H7 (cell line): ENCODE measurements around the gene BRME1. TPM values are rescaled to one million over a fixed set of nuclear protein-coding genes. Genes with fewer than 3 reads are reported as not detected.
A peak's percentile ranks its signal among the peaks of the same experiment; 100 is the strongest.

Source experiments
- DNase-seq: peaks from one replicate; pipeline ENCODE4 v3.0.0; 2012
- H3K27me3 ChIP-seq: 2 replicates; pipeline ENCODE4 v1.6.0; 2011; ENCODE audit warnings: mild to moderate bottlenecking, low read length; ENCODE audit not compliant: control insufficient read depth, insufficient read depth
- H3K36me3 ChIP-seq: replicated peaks from 2 replicates; pipeline ENCODE4 v1.5.1; 2011; ENCODE audit warnings: low read length; ENCODE audit not compliant: control insufficient read depth, insufficient read depth
- H3K4me3 ChIP-seq: 2 replicates; pipeline ENCODE4 v1.5.1; 2011; ENCODE audit warnings: low read depth, mild to moderate bottlenecking, control low read depth, low read length, moderate library complexity; ENCODE audit not compliant: insufficient read depth
- total RNA-seq: library from RNA; depleted of rRNA; stranded (reverse); fragments of >200 nt; shearing (Covaris generic); gene quantifications from 2 replicates; pipeline ENCODE4 v1.2.3, GENCODE V29; 2014; rRNA removed

BRME1 gene
- total RNA-seq, result 3.4 and 4.1 TPM in 2 replicates

DNA sequence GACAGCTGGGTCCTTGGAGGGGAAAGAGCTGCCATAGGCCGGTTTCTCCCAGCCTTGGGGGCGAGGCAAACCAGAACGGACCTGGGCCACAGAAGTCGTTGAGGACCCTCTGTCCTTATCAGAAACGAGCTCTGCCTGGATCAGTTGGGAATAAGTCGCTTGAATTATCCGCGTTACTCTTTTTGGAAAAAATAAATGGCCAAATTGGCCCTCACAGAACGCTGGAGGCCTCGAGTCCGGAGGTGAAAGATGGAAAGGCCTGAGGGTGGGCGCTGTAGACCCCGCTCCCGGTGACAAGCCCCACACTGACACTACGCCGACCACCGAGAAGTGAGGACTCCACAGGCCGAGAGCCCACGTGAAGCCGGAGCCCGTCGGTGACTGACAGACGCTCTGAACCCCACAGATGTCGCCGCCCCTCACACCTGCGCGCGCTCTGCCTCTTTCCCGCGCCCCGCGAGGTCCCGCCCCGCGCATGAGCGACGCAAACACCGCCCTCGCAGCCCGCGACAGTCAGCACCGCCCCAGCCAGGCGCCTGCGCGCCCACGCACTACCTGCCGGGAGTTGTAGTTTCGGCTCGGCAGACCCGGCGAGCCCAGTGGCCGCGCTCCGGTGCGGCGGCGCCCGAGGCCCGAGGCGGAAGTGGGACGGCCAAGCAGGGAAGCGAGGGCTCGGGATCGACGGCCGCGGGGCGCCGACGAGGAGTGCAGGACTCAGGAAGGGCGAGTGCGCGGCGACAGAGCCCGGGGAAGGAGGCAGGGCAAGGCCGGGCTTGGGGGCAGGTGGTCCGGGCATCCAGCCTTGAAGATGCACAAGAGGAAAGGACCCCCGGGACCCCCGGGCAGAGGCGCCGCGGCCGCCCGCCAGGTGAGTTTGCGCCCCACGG, at the start of gene BRME1, which contains the start of gene CC2D1A:
Gene BRME1, minus strand, starts transcription at position 484 of the 887 bp plus-strand sequence. CDS start 1,225 bp downstream, outside the sequence.
Gene CC2D1A, plus strand, starts transcription at position 568 of the 887 bp plus-strand sequence. Its CDS starts 241 bp downstream, at position 809.
- H3K27me3 ChIP-seq, result peaks cover 9% of the 10 kb centered on the region
- peaks cover 2% of the 10 kb centered on the region for H3K36me3 ChIP-seq
- peak; percentile 100 for DNase-seq
- peak within 1 kb of the TSS; percentile 91 for H3K4me3 ChIP-seq

DNA sequence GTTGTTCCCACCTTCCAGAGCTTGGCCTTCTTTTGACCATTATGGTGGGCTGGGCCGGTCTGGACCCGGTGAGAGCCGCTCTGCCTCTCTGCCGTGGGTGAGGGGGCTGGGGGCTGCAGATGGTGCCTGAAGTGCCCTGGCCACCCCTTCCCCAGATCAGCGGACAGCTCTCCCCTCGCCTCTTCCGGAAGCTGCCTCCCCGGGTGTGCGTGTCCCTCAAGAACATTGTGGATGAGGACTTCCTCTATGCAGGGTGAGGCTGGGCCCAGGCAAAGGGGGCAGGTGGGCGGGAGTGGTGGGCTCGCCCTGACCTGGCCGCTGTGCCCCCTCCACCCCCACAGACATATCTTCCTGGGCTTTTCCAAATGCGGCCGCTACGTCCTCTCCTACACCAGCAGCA, 48.3 kb upstream of the BRME1 start:
- Histone ChIP-seq H3K27me3 (no peaks in the 10 kb centered on the region), H3K36me3 (peaks cover 22% of the 10 kb centered on the region), H3K4me3 (no peak overlapping the region)
- no peak for DNase-seq

DNA sequence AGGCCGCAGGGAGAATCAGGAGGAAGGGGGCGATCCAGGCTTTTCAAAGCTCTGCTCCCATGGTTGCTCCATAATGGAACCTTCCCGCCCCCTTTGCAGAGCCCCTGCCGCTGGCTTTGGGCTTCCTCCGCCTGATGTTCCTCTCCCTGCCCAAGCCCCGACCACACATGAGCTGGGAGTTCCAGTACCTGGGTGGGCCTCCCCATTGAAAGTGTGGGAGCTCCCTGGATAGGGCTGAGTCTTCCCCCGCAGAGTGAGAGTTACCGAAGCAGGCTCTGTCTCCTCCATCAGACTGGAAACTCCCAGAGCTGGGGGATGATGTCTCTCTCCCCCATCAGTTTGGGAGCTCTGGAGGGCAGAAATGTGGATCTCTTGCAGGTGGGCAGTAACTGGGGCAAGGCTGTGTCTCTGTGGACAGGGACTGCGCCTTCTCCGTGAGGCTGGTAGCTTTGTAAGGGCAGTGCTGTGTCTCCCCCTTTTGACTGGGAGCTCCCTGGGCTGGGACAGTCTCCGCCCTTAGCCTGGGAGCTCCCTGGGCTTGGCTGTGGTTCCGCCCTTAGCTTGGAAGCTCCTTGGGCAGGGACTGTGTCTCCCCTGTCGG, 47.1 kb upstream of the BRME1 start:
- no peaks in the 10 kb centered on the region for H3K27me3 ChIP-seq
- H3K4me3 ChIP-seq, result peak overlapping the region; percentile 63
- no peak for DNase-seq
- peaks cover 22% of the 10 kb centered on the region for H3K36me3 ChIP-seq

DNA sequence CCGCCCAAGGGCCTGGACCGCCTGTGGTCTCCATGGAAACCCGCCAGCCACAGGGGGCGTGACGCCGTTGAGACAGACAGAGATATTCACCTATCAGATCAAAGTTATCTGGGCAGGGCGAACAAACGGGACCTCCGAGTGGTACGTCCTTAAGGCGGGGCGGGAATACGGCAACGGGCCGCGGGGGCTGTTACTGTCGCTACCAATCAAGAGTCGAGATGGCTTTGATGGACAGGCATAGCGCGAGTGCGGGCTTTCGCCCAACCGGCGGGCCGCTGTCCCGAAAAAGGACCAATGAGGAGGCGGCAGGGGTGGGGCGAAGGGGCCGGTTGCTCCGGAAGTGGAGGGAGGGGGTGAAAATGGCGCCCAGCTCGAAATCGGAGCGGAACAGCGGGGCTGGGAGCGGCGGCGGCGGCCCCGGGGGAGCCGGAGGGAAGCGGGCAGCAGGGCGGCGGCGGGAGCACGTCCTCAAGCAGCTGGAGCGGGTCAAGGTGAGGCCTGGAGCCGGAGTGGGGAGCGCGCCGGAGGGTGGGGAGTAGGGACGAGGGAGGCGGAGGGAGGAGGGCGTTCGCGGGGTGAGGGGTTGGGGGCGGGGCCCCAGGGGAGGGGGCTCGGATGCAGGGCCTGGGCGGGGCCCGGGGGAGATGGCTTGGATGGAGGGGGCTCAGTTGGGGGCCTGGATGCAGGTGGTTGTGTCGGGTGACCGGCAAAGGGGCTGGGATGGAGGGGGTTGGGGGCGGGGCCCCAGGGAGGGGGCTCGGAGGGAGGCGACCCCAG, 46.4 kb upstream of the BRME1 start, which contains the start of gene DCAF15:
Gene DCAF15, plus strand, starts transcription at position 356 of the 777 bp plus-strand sequence. Its CDS starts 4 bp downstream, at position 360.
- Histone ChIP-seq H3K36me3 (peaks cover 19% of the 10 kb centered on the region), H3K4me3 (peak within 1 kb of the TSS; percentile 63), H3K27me3 (no peaks in the 10 kb centered on the region)
- no peak for DNase-seq

DNA sequence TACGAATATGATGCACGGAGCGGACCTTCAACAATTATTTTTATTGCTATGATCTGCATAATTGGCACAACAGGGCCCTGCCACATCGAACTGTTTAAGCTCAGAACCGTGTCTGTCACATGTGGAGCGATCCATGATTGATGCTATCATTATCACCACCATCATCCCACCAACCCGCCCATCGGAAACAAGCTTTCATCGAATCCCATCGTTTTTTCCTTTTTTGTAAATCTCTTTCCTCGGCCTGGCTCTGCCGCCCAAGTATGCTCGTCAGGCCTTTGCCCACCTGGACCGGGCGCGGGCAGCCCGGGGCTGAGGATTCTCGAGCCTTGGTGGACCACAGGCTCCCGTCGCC, 45.9 kb upstream of the BRME1 start:
- Histone ChIP-seq H3K36me3 (peaks cover 16% of the 10 kb centered on the region), H3K27me3 (no peaks in the 10 kb centered on the region), H3K4me3 (peak overlapping the region; percentile 37)
- DNase-seq, result no peak

DNA sequence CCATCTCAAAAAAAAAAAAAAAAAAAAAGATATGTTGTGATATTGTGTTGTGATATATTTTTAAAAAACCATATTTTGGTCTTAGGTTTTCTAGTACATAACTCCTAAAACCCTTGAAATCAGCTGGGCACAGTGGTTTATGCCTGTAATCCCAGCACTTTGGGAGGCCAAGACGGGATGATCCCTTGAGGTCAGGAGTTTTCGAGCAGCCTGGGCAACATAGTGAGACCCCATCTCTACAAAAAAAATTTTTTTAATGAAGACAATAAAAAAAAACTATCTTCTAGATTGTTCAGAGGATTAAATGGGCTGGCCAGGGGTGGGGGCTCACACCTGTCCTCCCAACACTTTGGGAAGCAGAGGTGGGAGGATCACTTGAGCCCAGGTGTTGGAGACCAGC, 45.1 kb upstream of the BRME1 start:
- DNase-seq, result no peak
- H3K36me3 ChIP-seq, result peaks cover 9% of the 10 kb centered on the region
- no peaks in the 10 kb centered on the region for H3K27me3 ChIP-seq
- no peak overlapping the region for H3K4me3 ChIP-seq

GRCh38 chr19:13946414-13946813, 40.5 kb upstream of the BRME1 start:
- Histone ChIP-seq H3K36me3 (no peaks in the 10 kb centered on the region), H3K27me3 (no peaks in the 10 kb centered on the region), H3K4me3 (no peak overlapping the region)
- no peak for DNase-seq

DNA sequence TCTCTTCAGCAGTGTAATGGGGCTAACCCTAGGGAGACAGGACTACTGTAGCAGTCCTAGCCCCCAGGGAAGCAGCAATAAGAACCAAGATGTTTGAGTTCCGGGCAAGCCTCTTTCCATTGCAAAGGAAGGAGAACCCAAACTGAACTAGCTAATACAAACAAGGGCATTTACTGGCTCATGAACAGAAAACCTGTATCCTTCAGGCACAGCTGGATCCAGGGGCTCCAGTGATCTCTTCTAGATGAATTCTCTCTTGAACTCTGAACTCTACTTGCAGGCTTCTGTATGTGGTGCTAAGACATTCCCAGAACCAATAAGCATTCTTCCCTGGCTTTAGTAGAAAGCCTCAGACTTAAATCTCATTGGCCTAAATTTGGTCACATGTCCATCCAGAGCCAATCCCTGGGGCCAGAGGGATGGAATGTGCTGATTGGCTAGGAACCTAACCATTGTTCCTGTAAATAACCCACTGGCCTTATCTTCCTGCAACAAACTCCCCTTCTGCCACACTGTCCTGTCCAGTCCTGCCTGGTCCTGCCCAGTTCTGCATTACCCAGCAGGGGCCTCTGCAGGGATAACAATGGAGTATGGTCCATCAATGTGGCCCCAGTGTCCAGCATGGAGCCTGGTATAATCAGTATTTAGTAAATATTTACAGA, 36.2 kb upstream of the BRME1 start:
- Histone ChIP-seq H3K36me3 (no peaks in the 10 kb centered on the region), H3K27me3 (no peaks in the 10 kb centered on the region), H3K4me3 (no peak overlapping the region)
- peak; percentile 43 for DNase-seq

- DNase-seq, result peak; percentile 73
- no peak within 1 kb of the TSS; the same call in 1 of the 2 replicates for H3K4me3 ChIP-seq
- no peaks in the 10 kb centered on the region for H3K36me3 ChIP-seq
- H3K27me3 ChIP-seq, result no peaks in the 10 kb centered on the region
Measured at GRCh38 chr19:13938301-13939064, 32.6 kb upstream of the BRME1 start, which contains the start of gene PODNL1. Gene PODNL1, minus strand, starts transcription at chr19:13938417. Its CDS starts 236 bp downstream, at chr19:13938181.

DNA sequence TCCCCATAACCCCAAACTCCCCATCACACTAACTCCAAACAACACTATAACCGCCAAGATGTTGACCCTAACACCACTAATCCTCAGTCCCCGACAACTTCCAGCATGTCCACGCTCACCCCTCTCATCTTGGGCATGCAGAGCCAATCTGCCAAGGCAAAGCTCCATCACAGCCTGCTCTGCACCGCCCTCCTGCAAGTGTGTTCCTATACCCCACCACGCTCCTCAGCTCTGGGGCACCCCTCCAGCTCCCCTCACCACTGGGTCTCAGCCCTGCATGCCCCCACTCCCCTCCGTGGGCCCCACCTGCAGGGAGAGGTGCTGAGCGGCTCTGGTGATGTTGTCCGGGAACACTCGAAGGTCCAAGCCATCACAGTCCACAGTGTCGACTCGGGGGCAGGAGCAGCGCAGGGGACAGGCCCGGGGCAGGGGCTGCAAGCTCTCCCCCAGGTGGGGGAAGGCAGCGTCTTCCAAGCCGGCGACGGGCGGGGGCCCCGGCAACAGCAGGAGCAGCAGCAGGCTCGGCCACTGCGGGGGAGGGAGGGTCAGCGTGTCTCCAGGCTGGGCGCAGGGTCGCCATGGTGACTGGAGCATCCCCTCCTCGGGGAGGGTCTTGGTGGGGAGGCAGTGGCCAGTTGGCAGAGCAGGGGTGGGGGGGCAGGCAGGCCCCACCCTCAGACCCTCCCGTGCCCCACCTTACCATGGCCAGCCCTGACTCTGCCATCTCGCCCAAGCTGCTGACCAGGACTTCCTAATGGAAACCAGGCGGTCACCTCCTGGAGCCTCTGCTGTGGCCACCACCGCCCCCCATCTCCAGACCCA, 31.8 kb upstream of the BRME1 start:
- no peaks in the 10 kb centered on the region for H3K36me3 ChIP-seq
- H3K4me3 ChIP-seq, result no peak overlapping the region; the same call in 1 of the 2 replicates
- peak; percentile 80 for DNase-seq
- H3K27me3 ChIP-seq, result no peaks in the 10 kb centered on the region

DNA sequence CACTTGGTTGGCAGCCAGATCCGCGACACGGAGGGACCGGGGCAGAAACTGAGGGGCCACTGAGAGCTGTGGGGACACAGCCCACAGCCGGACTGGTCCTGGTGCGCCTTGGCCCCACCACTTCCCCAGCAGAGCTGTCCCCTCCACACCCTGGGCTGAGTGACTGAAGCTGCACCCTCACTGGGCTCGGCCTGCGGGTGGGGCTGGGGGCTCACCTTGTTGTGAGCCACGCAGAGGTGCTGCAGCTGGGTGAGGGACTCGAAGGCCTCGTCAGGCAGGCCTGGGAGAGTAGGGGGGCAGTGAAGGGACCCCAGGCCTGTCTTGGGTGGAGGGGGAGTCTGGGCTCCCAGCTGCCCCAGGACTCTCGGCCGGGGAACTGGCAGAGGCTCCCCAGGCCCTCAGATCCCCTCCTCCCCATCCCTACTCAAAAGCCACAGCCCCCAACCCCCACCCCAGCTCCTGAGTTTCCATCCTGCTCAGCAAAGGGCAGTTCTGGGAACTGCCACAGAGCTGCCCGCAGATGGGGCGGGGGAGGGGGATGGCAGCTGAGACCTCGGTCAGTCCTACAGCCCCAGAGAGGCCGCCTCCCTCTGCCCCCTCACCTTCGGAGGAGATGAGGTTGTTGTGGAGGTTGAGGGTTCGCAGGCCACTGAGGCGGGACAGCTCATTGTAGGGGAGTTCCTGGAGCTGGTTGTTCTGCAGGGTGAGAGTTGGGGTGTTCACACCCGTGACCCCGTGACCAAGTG, 30.0 kb upstream of the BRME1 start:
- no peaks in the 10 kb centered on the region for H3K27me3 ChIP-seq
- DNase-seq, result peak; percentile 92
- H3K36me3 ChIP-seq, result no peaks in the 10 kb centered on the region; the same call in 1 of the 2 replicates
- no peak overlapping the region for H3K4me3 ChIP-seq

- Histone ChIP-seq H3K27me3 (no peaks in the 10 kb centered on the region), H3K36me3 (no peaks in the 10 kb centered on the region; the same call in 1 of the 2 replicates), H3K4me3 (no peak overlapping the region)
- no peak for DNase-seq
Measured at GRCh38 chr19:13934785-13935109, 28.8 kb upstream of the BRME1 start.
